Lung (tissue), 12 donors: Measurements from ENCODE around the gene BCAS3. TPM values are rescaled to one million over a fixed set of nuclear protein-coding genes. Genes with fewer than 3 reads are reported as not detected.
A peak's percentile ranks its signal among the peaks of the same experiment; 100 is the strongest.

Source experiments
- ATAC-seq: fragments of 200-7000 bp; cut with Tn5 transposase; one replicate; pipeline ENCODE4 v1.9.1; 2020; ENCODE audit warnings: moderate number of reproducible peaks; ENCODE audit not compliant: insufficient read depth, low FRiP score
- DNase-seq, 3 donors: peaks; one replicate each; pipeline ENCODE4 v3.0.0-alpha.2; 2013 to 2017
- H3K27ac ChIP-seq, 2 donors: one replicate each; pipeline ENCODE4 v1.5.1; 2013; ENCODE audit warnings: mild to moderate bottlenecking in 2 of 2, moderate library complexity in 2 of 2, control low read depth in 1 of 2, inconsistent platforms in 1 of 2, low read depth in 1 of 2, low read length in 1 of 2
- H3K27me3 ChIP-seq, 3 donors: one replicate each; pipeline ENCODE4 v1.5.1; 2013; ENCODE audit warnings: low read length in 2 of 3; ENCODE audit not compliant: control insufficient read depth in 3 of 3, insufficient read depth in 3 of 3
- H3K36me3 ChIP-seq, 4 donors: one replicate each; pipeline ENCODE4 v1.5.1; 2013; ENCODE audit warnings: low read length in 4 of 4, mild to moderate bottlenecking in 1 of 4, moderate library complexity in 1 of 4; ENCODE audit not compliant: control insufficient read depth in 4 of 4, insufficient read depth in 4 of 4
- H3K4me1 ChIP-seq, 5 donors: one replicate each; pipeline ENCODE4 v1.5.1; 2013; ENCODE audit warnings: low read length in 5 of 5, mild to moderate bottlenecking in 2 of 5, moderate library complexity in 1 of 5; ENCODE audit not compliant: control insufficient read depth in 5 of 5, insufficient read depth in 5 of 5
- H3K4me3 ChIP-seq: one replicate; pipeline ENCODE4 v1.5.1; 2013; ENCODE audit warnings: mild to moderate bottlenecking, control low read depth, moderate library complexity
- H3K9ac ChIP-seq, 2 donors: one replicate each; pipeline ENCODE4 v1.5.1; 2013; ENCODE audit warnings: low read length in 2 of 2, control low read depth in 1 of 2; ENCODE audit not compliant: insufficient read depth in 1 of 2
- H3K9me3 ChIP-seq, 4 donors: one replicate each; pipeline ENCODE4 v1.5.1; 2013; ENCODE audit warnings: low read length in 3 of 4, mild to moderate bottlenecking in 1 of 4, moderate library complexity in 1 of 4; ENCODE audit not compliant: control insufficient read depth in 4 of 4, insufficient read depth in 3 of 4
- CTCF ChIP-seq: IDR thresholded peaks from 2 replicates; pipeline ENCODE4 v1.5.1; 2012; ENCODE audit warnings: mild to moderate bottlenecking; ENCODE audit errors: control extremely low read depth, extremely low read depth
- WGBS, 2 donors: extraction: QIAGEN DNeasy Blood & Tissue Kit; methylation state at CpG; one replicate each; pipeline ENCODE4 v1.1.7; 2013; 5-methylcytosine and 5-hydroxymethylcytosine counted together
- polyA plus RNA-seq, 2 donors: library from polyadenylated mRNA; stranded (reverse); fragments of 200-250 nt; gene quantifications; one replicate each; pipeline ENCODE4 v1.2.1, GENCODE V29; 2013
- total RNA-seq, 2 donors: library from RNA; depleted of rRNA in 1 of 2; stranded (reverse); fragments of >200 nt in 1 of 2; gene quantifications; one replicate each; pipeline ENCODE4 v1.2.1, GENCODE V29; 2014 to 2021
- donor health status: control.
- donor health status: control.
- donor health status: Bipolar disorder and iron deficiency.
- donor health status: healthy.
- donor health status: DM: yes; HTN: yes; CAD: no.

Gene BCAS3
- total and polyA plus RNA-seq, 4 donors, result 4.0 to 101 (median 20.3) TPM

DNA sequence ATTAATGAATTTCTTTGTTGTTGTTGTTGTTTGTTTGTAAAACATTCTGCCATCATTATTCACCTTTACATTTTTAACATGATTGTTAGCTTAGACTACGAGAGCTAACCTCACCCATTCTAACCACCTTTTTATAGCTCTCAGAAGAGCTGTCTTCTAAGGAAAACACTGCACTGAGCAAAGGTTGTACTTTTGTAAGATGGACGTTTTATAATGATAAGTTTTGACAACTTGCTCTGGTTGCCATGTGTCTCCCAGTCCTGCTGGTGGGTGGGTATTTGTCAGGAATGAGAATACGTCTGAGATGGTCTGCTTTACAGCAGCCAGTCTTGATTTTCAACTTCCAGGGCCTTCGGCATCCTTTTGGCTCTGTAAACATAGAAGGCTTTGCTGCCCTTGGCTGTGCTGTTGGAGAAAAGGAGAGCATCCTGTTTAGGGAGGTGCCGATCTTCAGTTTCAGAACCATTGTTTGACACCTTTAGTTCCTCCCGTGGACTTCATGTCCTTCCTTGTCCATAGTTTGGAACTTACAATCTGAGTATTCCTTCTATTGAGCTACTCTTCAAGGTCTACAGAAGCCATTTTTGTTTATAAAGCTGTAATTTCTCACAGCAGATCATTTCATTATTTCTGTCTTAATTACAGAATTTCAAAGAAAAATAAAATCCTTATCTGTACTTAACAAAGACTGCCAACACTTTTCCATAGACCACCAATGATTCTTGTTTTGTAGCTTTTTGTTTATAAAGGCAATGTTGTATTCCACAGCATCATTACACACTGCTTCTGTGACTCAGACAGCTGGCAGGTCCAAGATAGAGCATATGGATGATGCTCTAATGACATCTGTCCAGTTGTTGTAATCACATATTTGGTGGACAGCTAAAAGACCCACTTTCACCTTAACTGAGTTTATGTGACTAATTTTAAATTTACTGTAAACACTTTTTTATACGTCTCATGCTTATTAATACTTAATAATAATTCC, 451.9 kb downstream of the BCAS3 start:
- 67 to 73% methylated on average over 7 of the region's 7 CpGs for WGBS, 2 donors
- no peak for ATAC-seq
- no peak for TF ChIP-seq CTCF

GRCh38 chr17:61130330-61130729, 452.7 kb downstream of the BCAS3 start:
- Histone ChIP-seq H3K9me3 (no peaks in the 10 kb centered on the region), H3K4me3 (no peak overlapping the region), H3K27ac (no peak overlapping the region), H3K9ac (no peak overlapping the region), H3K27me3 (no peaks in the 10 kb centered on the region), H3K36me3 (no peaks in the 10 kb centered on the region), H3K4me1 (peaks cover 3 to 84% (median 13%) of the 10 kb centered on the region in 5 donors)
- no peak for TF ChIP-seq CTCF
- no peak for ATAC-seq
- 44 to 73% methylated on average over 4 of the region's 4 CpGs for WGBS, 2 donors
- DNase-seq, result peak in 1 of 3 donors; percentile 38

More for the DNA sequence above, 451.9 kb downstream of the BCAS3 start:
- Histone ChIP-seq H3K36me3 (no peaks in the 10 kb centered on the region), H3K27ac (peak overlapping the region in 1 of 2 donors; percentile 80), H3K4me1 (peaks cover 3 to 92% (median 20%) of the 10 kb centered on the region in 5 donors), H3K27me3 (no peaks in the 10 kb centered on the region), H3K4me3 (no peak overlapping the region), H3K9me3 (no peaks in the 10 kb centered on the region), H3K9ac (peak overlapping the region in 1 of 2 donors; percentile 71)
- peak in 2 of 3 donors; percentile 64 to 67 for DNase-seq

- 81 to 97% methylated on average over 2 of the region's 2 CpGs for WGBS, 2 donors
These were observed 453.9 kb downstream of the BCAS3 start for GRCh38 chr17:61131585-61131984.

More at GRCh38 chr17:61131585-61131984, 453.9 kb downstream of the BCAS3 start:
- no peak overlapping the region for H3K4me3 ChIP-seq
- no peak for TF ChIP-seq CTCF
- DNase-seq (peak in 2 of 3 donors; percentile 55 to 57), ATAC-seq (no peak)
- peak overlapping the region in 1 of 2 donors; percentile 40 for H3K27ac ChIP-seq
- no peaks in the 10 kb centered on the region for H3K9me3 ChIP-seq
- no peaks in the 10 kb centered on the region for H3K36me3 ChIP-seq
- no peaks in the 10 kb centered on the region for H3K27me3 ChIP-seq
- peak overlapping the region in 1 of 2 donors; percentile 30 for H3K9ac ChIP-seq
- H3K4me1 ChIP-seq, result peaks cover 3 to 81% (median 13%) of the 10 kb centered on the region in 5 donors
